HepG2 (cell line): ENCODE data around the gene ADCY5. TPM values are rescaled to one million over a fixed set of nuclear protein-coding genes. Genes with fewer than 3 reads are reported as not detected.

Experiments
- ATAC-seq: fragments of 200-7000 bp; cut with Tn5 transposase; 3 replicates; pipeline ENCODE4 v1.9.1; 2020; ENCODE audit warnings: mild to moderate bottlenecking, moderate library complexity
- BruUV-seq: library from RNA; stranded (reverse); fragments of 400-500 nt; replicated peaks from 2 replicates; lab custom pipeline; 2021; lab: Mats Ljungman, UMichigan
- CTCF ChIA-PET: fragments of 300-600 bp; formaldehyde crosslinking; extraction: SDS; loops from one replicate; lab custom pipeline; 2021; ENCODE audit warnings: low total read pairs, inconsistent platforms, low intra/inter-chr PET ratio; lab: Yijun Ruan, JAX
- POLR2A ChIA-PET: fragments of 350-600 bp; sonication (Branson Sonifier 250); formaldehyde crosslinking; loops from one replicate; lab custom pipeline; 2020; ENCODE audit warnings: antibody characterized with exemption, inconsistent platforms; lab: Yijun Ruan, JAX
- DNase-seq: peaks from one replicate; pipeline ENCODE4 v3.0.0-alpha.2; 2015; ENCODE audit warnings: low spot score
- FAIRE-seq: peaks from 3 replicates; lab custom pipeline; 2011; peaks lifted over from hg19 to GRCh38; lab: Jason Lieb, UNC
- H2AFZ ChIP-seq: one replicate; pipeline ENCODE4 v1.6.1; 2011; ENCODE audit warnings: low read length, inconsistent platforms
- H3K27ac ChIP-seq: fragments of 300-600 bp; 3 replicates; pipeline ENCODE4 v1.8.0; 2011; ENCODE audit warnings: mixed run types, mild to moderate bottlenecking, mixed read lengths, low read length, inconsistent platforms; ENCODE audit not compliant: insufficient read depth; ENCODE audit errors: extremely low read length
- H3K27me3 ChIP-seq, 2 experiments: fragments of 200-600 bp in 1 of 2; 2 replicates in 1 of 2; 3 replicates in 1 of 2; pipeline versions ENCODE4 v1.6.0 to v1.8.0; 2011; ENCODE audit warnings: low read length in 2 of 2, mild to moderate bottlenecking in 2 of 2, moderate library complexity in 2 of 2, inconsistent platforms in 1 of 2; ENCODE audit not compliant: insufficient read depth in 2 of 2, control insufficient read depth in 1 of 2
- H3K36me3 ChIP-seq, 2 experiments: fragments of 200-600 bp in 1 of 2; replicated peaks in 1 of 2; 2 replicates in 1 of 2; 3 replicates in 1 of 2; pipeline versions ENCODE4 v1.5.1 to v1.8.0; 2011; ENCODE audit warnings: low read length in 2 of 2, inconsistent platforms in 1 of 2; ENCODE audit not compliant: insufficient read depth in 2 of 2, control insufficient read depth in 1 of 2
- H3K4me1 ChIP-seq: 2 replicates; pipeline ENCODE4 v1.5.1; 2012; ENCODE audit warnings: low read length, inconsistent platforms; ENCODE audit not compliant: insufficient read depth
- H3K4me2 ChIP-seq: 2 replicates; pipeline ENCODE4 v1.6.0; 2011; ENCODE audit warnings: low read depth, low read length, inconsistent platforms
- H3K4me3 ChIP-seq, 3 experiments: fragments of 200-600 bp in 1 of 3; sonication (generic), shearing (Covaris generic) in 1 of 3; replicated peaks in 1 of 3; 2 replicates each; pipeline ENCODE4 v1.5.1; 2011 to 2016; ENCODE audit warnings: low read length in 3 of 3, inconsistent platforms in 2 of 3, low read depth in 2 of 3, mild to moderate bottlenecking in 2 of 3, control low read depth in 1 of 3, mixed read lengths in 1 of 3; ENCODE audit not compliant: insufficient read depth in 1 of 3
- H3K79me2 ChIP-seq: one replicate; pipeline ENCODE4 v1.6.1; 2011; ENCODE audit warnings: low read length, inconsistent platforms; ENCODE audit not compliant: insufficient read depth
- H3K9ac ChIP-seq: 2 replicates; pipeline ENCODE4 v1.6.0; 2011; ENCODE audit warnings: mild to moderate bottlenecking, low read depth, low read length, inconsistent platforms; ENCODE audit not compliant: insufficient read depth
- H3K9me3 ChIP-seq: 2 replicates; pipeline ENCODE4 v1.5.1; 2012; ENCODE audit warnings: mild to moderate bottlenecking, low read length
- H4K20me1 ChIP-seq: 2 replicates; pipeline ENCODE4 v1.6.0; 2011; ENCODE audit warnings: inconsistent platforms, mild to moderate bottlenecking, low read length, moderate library complexity; ENCODE audit not compliant: insufficient read depth
- BHLHE40 ChIP-seq: IDR thresholded peaks from 2 replicates; pipeline ENCODE4 v1.6.1; 2011; ENCODE audit warnings: low read length, improper control_type of control experiment
- ISX ChIP-seq: sonication (generic); formaldehyde crosslinking; conservative IDR thresholded peaks from 2 replicates; pipeline ENCODE4 v1.5.0; 2020; ENCODE audit warnings: missing genetic modification reagents
- MAFF ChIP-seq: IDR thresholded peaks from 2 replicates; pipeline ENCODE4 v1.6.1; 2011; ENCODE audit warnings: low read depth, low read length, improper control_type of control experiment
- MAFK ChIP-seq, 2 experiments: IDR thresholded peaks in 1 of 2; conservative IDR thresholded peaks in 1 of 2; 2 replicates each; pipeline ENCODE4 v1.6.1; 2011; ENCODE audit warnings: improper control_type of control experiment in 2 of 2, low read length in 2 of 2
- MBD4 ChIP-seq: IDR thresholded peaks from 2 replicates; pipeline ENCODE4 v1.6.1; 2012; ENCODE audit warnings: low read length, inconsistent platforms, borderline replicate concordance
- NCOA2 ChIP-seq: sonication (generic); formaldehyde crosslinking; IDR thresholded peaks from 2 replicates; pipeline ENCODE4 v1.8.0; 2022; ENCODE audit warnings: inconsistent platforms
- NFKB2 ChIP-seq: sonication (generic); formaldehyde crosslinking; IDR thresholded peaks from 2 replicates; pipeline ENCODE4 v1.4.0; 2020; ENCODE audit warnings: missing genetic modification reagents, borderline replicate concordance
- NFYB ChIP-seq: sonication (generic); formaldehyde crosslinking; IDR thresholded peaks from 2 replicates; pipeline ENCODE4 v1.4.0; 2020; ENCODE audit warnings: missing genetic modification reagents
- TEAD3 ChIP-seq: optimal IDR thresholded peaks from 2 replicates; pipeline ENCODE3; 2016; ENCODE audit warnings: borderline replicate concordance
- ZFP36L2 ChIP-seq: sonication (generic); formaldehyde crosslinking; IDR thresholded peaks from 2 replicates; pipeline ENCODE4 v1.4.0; 2020; ENCODE audit warnings: missing genetic modification reagents
- ZNF598 ChIP-seq: sonication (generic); formaldehyde crosslinking; IDR thresholded peaks from 2 replicates; pipeline ENCODE4 v1.5.1; 2020; ENCODE audit warnings: mild to moderate bottlenecking, missing genetic modification reagents, borderline replicate concordance
- ZNF644 ChIP-seq: IDR thresholded peaks from 2 replicates; pipeline ENCODE4 v1.6.1; 2016; ENCODE audit warnings: low read depth
- WGBS: methylation state at CpG from one replicate; pipeline ENCODE4 v1.1.6; 2017; ENCODE audit warnings: low lambda C conversion rate; 5-methylcytosine and 5-hydroxymethylcytosine counted together
- in situ Hi-C: cut with HindIII; loops from 2 replicates; pipeline ENCODE4 v1.10.0; 2017; ENCODE audit warnings: low pct_unique_long_range_greater_than_20kb; ENCODE audit not compliant: extremely low pct_ligation_motif_present
- intact Hi-C: fragments of 100-400 bp; cut with micrococcal nuclease; formaldehyde crosslinking; loops from one replicate; pipeline ENCODE4 v1.10.0; 2022; ENCODE audit not compliant: unreplicated experiment
- polyA plus RNA-seq, 8 experiments: library from polyadenylated mRNA; depleted of rRNA in 3 of 8; stranded (reverse) in 7 of 8; unstranded in 1 of 8; fragments of >200 nt; fragmentation: Illumina TruSeq in 4 of 8; extraction: Trizol in 4 of 8; gene quantifications; 2 replicates each; pipeline versions ENCODE4 v1.2.1 to v1.2.3, GENCODE V29; 2011 to 2016; ENCODE audit warnings: low read depth in 4 of 8, missing spikeins in 1 of 8, mixed read lengths in 1 of 8; ENCODE audit not compliant: insufficient read depth in 1 of 8
- total RNA-seq, 5 experiments: library from RNA; depleted of rRNA; stranded (reverse); fragments of >200 nt; fragmentation: Illumina TruSeq; extraction: Trizol; gene quantifications; 2 replicates each; pipeline ENCODE4 v1.2.3, GENCODE V29; 2016; ENCODE audit warnings: low read depth in 1 of 5
- TF ChIP-seq, protein P1 (sequence below): sonication (generic); formaldehyde crosslinking; IDR thresholded peaks from 2 replicates; pipeline ENCODE4 v1.8.0; 2022; ENCODE audit warnings: mild to moderate bottlenecking, missing genetic modification reagents, moderate library complexity
- TF ChIP-seq, protein P2 (sequence below), 2 experiments: sonication (generic) in 1 of 2; formaldehyde crosslinking in 1 of 2; IDR thresholded peaks; 2 replicates each; pipeline versions ENCODE4 v1.5.1 to v1.6.1; 2011 to 2020; ENCODE audit warnings: borderline replicate concordance in 1 of 2, low read depth in 1 of 2, low read length in 1 of 2, mild to moderate bottlenecking in 1 of 2, missing genetic modification reagents in 1 of 2, moderate library complexity in 1 of 2

Gene ADCY5
- total and polyA plus RNA-seq, 2 of the 13 experiments (the other 11 are each of a cell fraction or from before 2014, with no cell fraction given), result not detected

GRCh38 chr3:123371859-123372685 is 76.8 kb downstream of the ADCY5 start:
- no peak overlapping the region for H3K9ac ChIP-seq
- CTCF ChIA-PET, result no interaction called here
- intact Hi-C loops, result no loop called here
- no peak for DNase-seq
- no peak for TF ChIP-seq ZNF644 (CRISPR knock-in tag)
- TF ChIP-seq ZNF598 (CRISPR knock-in tag), result no peak
- no peak for TF ChIP-seq BHLHE40
- TF ChIP-seq NCOA2 (CRISPR knock-in tag), result no peak
- TF ChIP-seq TEAD3, result no peak
- no peak for TF ChIP-seq NFKB2 (CRISPR knock-in tag)
- TF ChIP-seq, protein P1, sequence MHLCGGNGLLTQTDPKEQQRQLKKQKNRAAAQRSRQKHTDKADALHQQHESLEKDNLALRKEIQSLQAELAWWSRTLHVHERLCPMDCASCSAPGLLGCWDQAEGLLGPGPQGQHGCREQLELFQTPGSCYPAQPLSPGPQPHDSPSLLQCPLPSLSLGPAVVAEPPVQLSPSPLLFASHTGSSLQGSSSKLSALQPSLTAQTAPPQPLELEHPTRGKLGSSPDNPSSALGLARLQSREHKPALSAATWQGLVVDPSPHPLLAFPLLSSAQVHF (CRISPR knock-in tag), result no peak
- TF ChIP-seq MAFK (conservative IDR thresholded peaks at IDR 0.05 in 1 of 2, IDR thresholded peaks at IDR 0.05 in 1 of 2; ENCODE audit: low read length in 2 of 2), result peak; percentile 65 to 74
- TF ChIP-seq MBD4, result no peak
- TF ChIP-seq NFYB (CRISPR knock-in tag), result no peak
- TF ChIP-seq ZFP36L2 (CRISPR knock-in tag), result no peak
- TF ChIP-seq, protein P2, sequence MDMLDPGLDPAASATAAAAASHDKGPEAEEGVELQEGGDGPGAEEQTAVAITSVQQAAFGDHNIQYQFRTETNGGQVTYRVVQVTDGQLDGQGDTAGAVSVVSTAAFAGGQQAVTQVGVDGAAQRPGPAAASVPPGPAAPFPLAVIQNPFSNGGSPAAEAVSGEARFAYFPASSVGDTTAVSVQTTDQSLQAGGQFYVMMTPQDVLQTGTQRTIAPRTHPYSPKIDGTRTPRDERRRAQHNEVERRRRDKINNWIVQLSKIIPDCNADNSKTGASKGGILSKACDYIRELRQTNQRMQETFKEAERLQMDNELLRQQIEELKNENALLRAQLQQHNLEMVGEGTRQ (IDR thresholded peaks at IDR 0.05; ENCODE audit: low read depth, low read length), result no peak
- TF ChIP-seq, protein P2 (CRISPR knock-in tag; IDR thresholded peaks at IDR 0.05; ENCODE audit: borderline replicate concordance), result no peak
- peak; percentile 52; the same call in 1 of the 2 replicates for TF ChIP-seq MAFF
- no peak for TF ChIP-seq ISX
- no peaks in the 10 kb centered on the region for H3K4me1 ChIP-seq
- no peak for FAIRE-seq
- peaks cover 0 to 2% of the 10 kb centered on the region in 2 experiments; a peak in 2 of 5 replicates for H3K27me3 ChIP-seq
- ATAC-seq, result no peak
- no peaks in the 10 kb centered on the region for H3K9me3 ChIP-seq
- no peak overlapping the region for H3K4me2 ChIP-seq
- in situ Hi-C loops, result no loop called here
- POLR2A ChIA-PET, result no interaction called here
- WGBS, result 12% methylated on average over 5 of the region's 6 CpGs
- H2AFZ ChIP-seq, result no peak overlapping the region
- no peaks in the 10 kb centered on the region for H3K36me3 ChIP-seq
- H3K4me3 ChIP-seq, result no peak overlapping the region
- no peaks in the 10 kb centered on the region for H3K79me2 ChIP-seq
- BruUV-seq, result no TSS peak
- no peak overlapping the region for H3K27ac ChIP-seq
- H4K20me1 ChIP-seq, result no peaks in the 10 kb centered on the region
